GM19438 (cell line): ENCODE results near the gene LRRFIP1.
"Not testable (repeated sequence)": the region's sequence is repeated elsewhere in the genome, so short reads cannot be mapped to it uniquely, and the experiment has no call there.

Experiments used
- ATAC-seq: cut with Tn5 transposase; IDR thresholded peaks from one replicate; pipeline ENCODE4 v1.9.1; 2021; ENCODE audit warnings: low read depth; ENCODE audit not compliant: unreplicated experiment

The LRRFIP1 gene

GRCh38 chr2:237760506-237761502 lies 133.4 kb downstream of the LRRFIP1 start:
- no peak for ATAC-seq

- ATAC-seq: not testable (repeated sequence)
Observed at GRCh38 chr2:237762291-237763182, 135.2 kb downstream of the LRRFIP1 start.

GRCh38 chr2:237763812-237764211 lies 136.4 kb downstream of the LRRFIP1 start:
- ATAC-seq: no peak

GRCh38 chr2:237765122-237765521 lies 137.7 kb downstream of the LRRFIP1 start:
- not testable (repeated sequence) for ATAC-seq

- ATAC-seq: no peak
Observed at GRCh38 chr2:237765875-237766274, 138.5 kb downstream of the LRRFIP1 start.

GRCh38 chr2:237766340-237766739 lies 139.0 kb downstream of the LRRFIP1 start:
- no peak for ATAC-seq

- no peak for ATAC-seq
Observed at GRCh38 chr2:237772513-237772912, 145.1 kb downstream of the LRRFIP1 start.

GRCh38 chr2:237773826-237774225 lies 146.4 kb downstream of the LRRFIP1 start:
- no peak for ATAC-seq

GRCh38 chr2:237774811-237775553 lies 147.6 kb downstream of the LRRFIP1 start:
- no peak for ATAC-seq

- no peak for ATAC-seq
Observed at GRCh38 chr2:237779521-237779920, 152.1 kb downstream of the LRRFIP1 start.

- no peak for ATAC-seq
Observed at GRCh38 chr2:237782181-237782580, 154.8 kb downstream of the LRRFIP1 start.

GRCh38 chr2:237783678-237784077 lies 156.3 kb downstream of the LRRFIP1 start:
- not testable (repeated sequence) for ATAC-seq

- ATAC-seq: no peak
Observed at GRCh38 chr2:237786936-237787335, 159.5 kb downstream of the LRRFIP1 start.

GRCh38 chr2:237790353-237790752 lies 163.0 kb downstream of the LRRFIP1 start:
- ATAC-seq: no peak

- no peak for ATAC-seq
Observed at GRCh38 chr2:237791977-237792727, 164.8 kb downstream of the LRRFIP1 start.

GRCh38 chr2:237797253-237797652 lies 169.9 kb downstream of the LRRFIP1 start:
- no peak for ATAC-seq

GRCh38 chr2:237798236-237799059 lies 171.1 kb downstream of the LRRFIP1 start, which contains the start of gene RBM44:
TSS of gene RBM44 (plus strand) at chr2:237798779. CDS start at chr2:237813610, 14,831 bp downstream.
- no peak for ATAC-seq

GRCh38 chr2:237799060-237799428 lies 171.7 kb downstream of the LRRFIP1 start:
- no peak for ATAC-seq

GRCh38 chr2:237801466-237801865 lies 174.1 kb downstream of the LRRFIP1 start:
- no peak for ATAC-seq
